PC-3 (cell line): ENCODE data around the gene ASH1L.

Experiments
- EZH2 ChIP-seq: fragments of 300-600 bp; sonication (generic); IDR thresholded peaks from one replicate; pipeline ENCODE4 v1.6.1; 2017; ENCODE audit warnings: antibody characterized with exemption, mild to moderate bottlenecking, low read length; ENCODE audit not compliant: unreplicated experiment
- TF ChIP-seq, protein P1 (sequence below): fragments of 300-600 bp; sonication (generic); conservative IDR thresholded peaks from 2 replicates; pipeline ENCODE4 v1.5.1; 2017; ENCODE audit warnings: antibody characterized with exemption, low read depth, mild to moderate bottlenecking, low read length

DNA sequence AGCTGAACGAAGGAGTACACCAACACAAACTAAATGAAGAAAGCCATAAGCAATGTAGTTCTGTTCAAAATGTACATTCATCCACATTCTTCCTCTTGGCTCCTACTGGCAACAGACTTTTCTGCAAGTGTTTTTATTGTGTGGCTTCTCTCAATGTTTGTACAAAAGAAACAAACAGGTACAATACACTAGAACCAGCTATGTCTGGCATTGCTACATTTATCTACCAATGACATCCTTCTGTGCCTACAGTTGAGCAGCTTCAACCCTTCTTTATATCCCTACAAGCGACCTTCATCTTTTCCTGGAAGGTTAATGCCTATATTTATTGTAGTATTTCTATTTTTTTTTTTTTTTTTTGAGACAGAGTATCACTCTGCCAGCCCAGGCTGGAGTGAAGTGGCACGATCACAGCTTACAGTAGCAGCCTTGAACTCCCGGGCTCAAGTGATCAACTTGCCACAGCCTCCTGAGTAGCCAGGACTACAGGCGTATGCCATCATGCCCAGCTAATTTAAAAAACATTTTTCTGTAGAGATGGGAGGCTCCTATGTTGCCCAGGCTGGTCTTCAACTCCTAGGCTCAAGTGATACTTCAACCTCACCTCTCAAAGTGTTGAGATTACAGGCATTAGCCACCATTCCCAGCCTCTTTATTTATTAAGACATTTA, 89.3 kb downstream of the ASH1L start:
- TF ChIP-seq EZH2, result no peak
- TF ChIP-seq, protein P1, sequence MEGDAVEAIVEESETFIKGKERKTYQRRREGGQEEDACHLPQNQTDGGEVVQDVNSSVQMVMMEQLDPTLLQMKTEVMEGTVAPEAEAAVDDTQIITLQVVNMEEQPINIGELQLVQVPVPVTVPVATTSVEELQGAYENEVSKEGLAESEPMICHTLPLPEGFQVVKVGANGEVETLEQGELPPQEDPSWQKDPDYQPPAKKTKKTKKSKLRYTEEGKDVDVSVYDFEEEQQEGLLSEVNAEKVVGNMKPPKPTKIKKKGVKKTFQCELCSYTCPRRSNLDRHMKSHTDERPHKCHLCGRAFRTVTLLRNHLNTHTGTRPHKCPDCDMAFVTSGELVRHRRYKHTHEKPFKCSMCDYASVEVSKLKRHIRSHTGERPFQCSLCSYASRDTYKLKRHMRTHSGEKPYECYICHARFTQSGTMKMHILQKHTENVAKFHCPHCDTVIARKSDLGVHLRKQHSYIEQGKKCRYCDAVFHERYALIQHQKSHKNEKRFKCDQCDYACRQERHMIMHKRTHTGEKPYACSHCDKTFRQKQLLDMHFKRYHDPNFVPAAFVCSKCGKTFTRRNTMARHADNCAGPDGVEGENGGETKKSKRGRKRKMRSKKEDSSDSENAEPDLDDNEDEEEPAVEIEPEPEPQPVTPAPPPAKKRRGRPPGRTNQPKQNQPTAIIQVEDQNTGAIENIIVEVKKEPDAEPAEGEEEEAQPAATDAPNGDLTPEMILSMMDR, result no peak
